GM12874 (cell line): ENCODE data around the gene ZNF765.

Experiments
- TF ChIP-seq, protein P1 (sequence below): IDR thresholded peaks from 2 replicates; pipeline ENCODE4 v1.5.1; 2011; ENCODE audit warnings: low read depth, mild to moderate bottlenecking, control low read depth, low read length, moderate library complexity; ENCODE audit not compliant: insufficient read depth

ZNF765 gene

DNA sequence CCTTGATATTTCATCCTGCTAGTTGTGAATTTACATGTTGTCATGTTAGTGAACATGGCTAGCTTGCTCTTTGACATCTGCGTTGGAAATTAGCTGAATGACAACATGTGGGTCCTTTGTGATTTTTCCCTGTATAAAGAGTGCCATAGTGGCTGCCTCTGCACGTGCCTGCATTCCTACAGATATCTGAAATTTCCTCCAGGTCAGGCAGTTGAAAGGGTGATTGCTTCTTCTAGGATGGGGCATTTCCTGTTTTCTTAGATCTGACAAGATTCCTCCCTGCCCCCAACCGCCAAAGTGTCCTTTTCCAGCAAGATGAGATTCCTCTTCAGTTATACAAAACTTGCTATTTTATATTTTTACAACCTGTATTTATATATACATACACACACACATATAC lies 20.7 kb upstream of the ZNF765 start:
- TF ChIP-seq, protein P1, sequence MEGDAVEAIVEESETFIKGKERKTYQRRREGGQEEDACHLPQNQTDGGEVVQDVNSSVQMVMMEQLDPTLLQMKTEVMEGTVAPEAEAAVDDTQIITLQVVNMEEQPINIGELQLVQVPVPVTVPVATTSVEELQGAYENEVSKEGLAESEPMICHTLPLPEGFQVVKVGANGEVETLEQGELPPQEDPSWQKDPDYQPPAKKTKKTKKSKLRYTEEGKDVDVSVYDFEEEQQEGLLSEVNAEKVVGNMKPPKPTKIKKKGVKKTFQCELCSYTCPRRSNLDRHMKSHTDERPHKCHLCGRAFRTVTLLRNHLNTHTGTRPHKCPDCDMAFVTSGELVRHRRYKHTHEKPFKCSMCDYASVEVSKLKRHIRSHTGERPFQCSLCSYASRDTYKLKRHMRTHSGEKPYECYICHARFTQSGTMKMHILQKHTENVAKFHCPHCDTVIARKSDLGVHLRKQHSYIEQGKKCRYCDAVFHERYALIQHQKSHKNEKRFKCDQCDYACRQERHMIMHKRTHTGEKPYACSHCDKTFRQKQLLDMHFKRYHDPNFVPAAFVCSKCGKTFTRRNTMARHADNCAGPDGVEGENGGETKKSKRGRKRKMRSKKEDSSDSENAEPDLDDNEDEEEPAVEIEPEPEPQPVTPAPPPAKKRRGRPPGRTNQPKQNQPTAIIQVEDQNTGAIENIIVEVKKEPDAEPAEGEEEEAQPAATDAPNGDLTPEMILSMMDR = no peak

DNA sequence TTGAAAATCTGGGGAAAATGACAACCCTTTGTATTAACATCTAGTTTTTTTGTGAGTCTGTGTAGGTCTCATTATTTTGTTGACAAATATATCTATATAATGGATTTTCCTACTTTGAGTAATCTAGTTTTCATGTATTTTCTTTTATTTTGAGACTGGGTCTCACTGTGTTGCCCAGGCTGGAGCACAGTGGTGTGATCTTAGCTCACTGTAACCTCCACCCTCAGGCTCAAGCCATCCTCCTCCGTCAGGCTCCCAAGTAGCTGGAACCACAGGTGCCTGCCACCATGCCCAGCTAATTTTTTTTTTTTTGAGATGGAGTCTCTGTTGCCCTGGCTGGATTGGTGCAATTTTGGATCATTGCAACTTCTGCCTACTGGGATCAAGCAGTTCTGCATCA lies 20.2 kb upstream of the ZNF765 start:
- TF ChIP-seq, protein P1 = no peak

DNA sequence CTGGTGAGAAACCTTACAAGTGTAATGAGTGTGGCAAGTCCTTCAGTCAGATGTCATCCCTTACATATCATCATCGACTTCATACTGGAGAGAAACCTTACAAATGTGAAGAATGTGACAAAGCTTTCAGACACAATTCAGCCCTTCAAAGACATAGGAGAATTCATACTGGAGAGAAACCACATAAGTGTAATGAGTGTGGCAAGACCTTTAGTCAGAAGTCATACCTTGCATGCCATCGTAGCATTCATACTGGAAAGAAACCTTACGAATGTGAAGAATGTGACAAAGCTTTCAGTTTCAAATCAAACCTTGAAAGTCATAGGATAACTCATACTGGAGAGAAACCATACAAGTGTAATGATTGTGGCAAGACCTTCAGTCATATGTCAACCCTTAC lies 13.6 kb upstream of the ZNF765 start:
- TF ChIP-seq, protein P1 = no peak

DNA sequence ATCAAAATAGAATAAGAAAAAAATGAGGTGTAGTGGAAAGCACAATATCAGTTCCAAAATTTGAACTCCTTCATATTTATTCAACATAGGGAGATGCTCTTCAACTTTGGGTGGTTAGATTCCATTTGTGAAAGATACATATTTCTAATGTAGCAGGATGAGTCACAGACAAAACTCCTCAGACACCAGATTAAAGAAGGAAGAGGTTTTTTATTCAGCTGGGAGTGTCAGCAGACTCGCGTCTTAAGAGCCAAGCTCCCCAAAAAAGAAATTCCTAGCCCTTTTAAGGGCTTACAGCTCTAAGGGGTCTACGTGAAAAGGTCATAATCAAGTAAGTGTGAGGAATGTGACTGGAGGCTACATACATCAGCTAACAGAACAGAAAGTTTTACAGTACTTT lies 6.8 kb upstream of the ZNF765 start:
- TF ChIP-seq, protein P1 = no peak

DNA sequence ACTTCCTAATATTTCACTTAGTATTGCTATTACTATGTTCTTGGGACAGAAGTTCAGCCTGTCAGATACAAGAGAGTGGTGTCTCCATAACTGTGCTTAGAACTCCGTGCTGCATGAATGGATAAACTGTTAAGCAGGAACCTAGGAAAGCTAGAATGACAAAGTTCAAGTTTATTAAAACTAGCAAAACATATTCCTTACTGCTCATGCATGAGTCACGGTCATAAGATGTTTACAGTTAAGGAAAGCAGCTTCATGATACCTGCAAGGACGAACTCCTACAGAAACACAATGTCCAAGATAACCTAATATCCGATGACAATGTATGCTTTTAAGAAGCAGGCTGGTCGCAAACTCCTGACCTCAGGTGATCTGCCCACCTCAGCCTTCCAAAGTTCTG lies 6.0 kb upstream of the ZNF765 start:
- TF ChIP-seq, protein P1 = no peak

DNA sequence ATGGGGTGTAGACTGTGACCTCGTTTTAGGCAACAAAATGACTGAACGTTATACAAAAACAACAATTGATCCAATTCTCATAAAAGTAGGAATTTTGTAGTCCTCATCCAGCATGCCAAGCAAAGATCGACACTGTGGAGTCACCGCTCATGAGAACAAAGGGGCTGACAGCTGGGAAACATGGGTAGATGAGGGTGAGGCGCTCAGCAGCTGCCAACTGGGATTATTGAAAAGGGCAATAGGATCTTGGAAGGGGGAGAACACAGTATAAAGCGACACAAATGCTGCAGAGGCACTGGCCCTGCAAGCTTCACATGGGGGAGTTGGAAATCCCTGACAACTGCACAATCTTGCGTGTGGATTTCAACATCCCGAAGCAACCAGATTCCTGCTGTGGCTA lies 5.4 kb upstream of the ZNF765 start:
- TF ChIP-seq, protein P1 = no peak

DNA sequence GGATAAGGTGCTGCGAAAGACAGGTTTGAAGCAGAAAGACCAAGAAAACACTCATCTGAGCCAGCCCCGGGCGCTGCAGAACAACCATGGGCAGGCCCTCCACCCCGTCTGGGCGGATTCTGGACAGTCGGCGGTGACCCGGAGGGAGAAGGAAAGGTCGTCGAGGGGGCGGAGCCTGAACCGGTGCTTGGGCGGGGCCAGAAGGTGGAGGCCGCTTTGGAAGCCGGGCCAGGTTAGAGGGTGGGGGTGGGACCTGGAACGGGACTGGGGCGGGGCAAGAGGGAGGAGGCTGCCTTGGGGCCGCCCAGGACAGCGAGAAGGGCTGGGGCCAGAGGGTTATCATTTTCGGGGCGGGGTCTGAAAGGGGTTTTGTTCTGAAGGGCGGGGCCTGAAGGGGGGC lies 5.0 kb upstream of the ZNF765 start:
- TF ChIP-seq, protein P1 = no peak

DNA sequence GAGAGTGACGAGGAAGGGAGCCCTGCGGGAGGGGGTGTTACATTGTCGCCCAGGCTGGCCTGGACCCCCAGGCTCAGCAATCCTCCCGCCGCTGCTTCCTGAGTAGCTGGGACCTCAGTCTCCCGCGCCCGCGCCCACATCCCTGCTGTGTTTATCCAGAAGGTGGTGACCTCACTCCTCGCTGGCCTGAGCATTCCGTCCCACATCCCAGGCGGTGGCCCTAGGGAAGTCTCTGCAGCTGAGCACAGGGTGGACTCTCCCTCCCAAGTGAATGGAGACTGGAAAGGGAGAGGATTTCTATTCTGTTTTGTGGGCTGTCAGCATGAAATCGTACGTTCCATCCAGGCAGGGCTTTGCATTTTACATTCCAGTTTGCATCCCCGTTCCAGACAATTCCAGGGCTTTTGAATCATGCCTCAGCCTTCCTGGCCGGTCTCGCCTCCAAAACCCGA lies 401 bp upstream of the ZNF765 start:
- TF ChIP-seq, protein P1 = no peak
